Measurements from ENCODE around the gene CPNE8.

CPNE8 gene

GRCh38 chr12:38905480-38906351 is at the start of gene CPNE8:
CPNE8 (minus strand) TSS chr12:38905591; CDS start chr12:38905534, 57 bp downstream.
- FAIRE-seq: no peak

DNA sequence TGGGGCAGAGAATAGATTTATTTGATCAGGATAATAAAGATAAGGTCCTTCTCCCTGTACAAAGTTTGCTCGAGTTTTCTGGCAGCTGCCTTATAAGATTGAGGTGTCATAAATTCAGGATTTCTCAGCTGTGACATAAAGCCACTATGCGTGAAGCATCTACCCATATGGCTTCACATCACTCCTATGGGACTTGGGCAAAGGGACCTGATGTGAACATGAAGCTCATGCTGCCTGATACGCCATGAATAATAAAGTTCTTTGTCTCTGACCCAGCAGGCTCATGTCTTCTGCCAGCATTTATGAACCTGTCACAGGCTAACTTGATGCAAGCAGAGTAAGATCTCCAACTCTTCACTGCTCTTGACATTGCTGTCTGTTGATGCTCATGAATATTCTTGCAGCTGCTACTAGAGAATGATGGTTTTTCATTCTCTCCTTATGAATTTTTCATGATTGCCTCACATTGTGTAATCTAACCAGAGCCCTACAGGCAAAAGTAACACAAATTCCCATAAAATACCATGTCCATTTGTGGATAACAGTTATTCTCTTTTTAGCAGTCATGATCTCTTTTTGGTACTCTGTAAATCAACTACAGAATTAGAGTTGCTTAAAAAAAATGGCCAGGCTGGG is 49.0 kb upstream of the CPNE8 start:
- FAIRE-seq: no peak

DNA sequence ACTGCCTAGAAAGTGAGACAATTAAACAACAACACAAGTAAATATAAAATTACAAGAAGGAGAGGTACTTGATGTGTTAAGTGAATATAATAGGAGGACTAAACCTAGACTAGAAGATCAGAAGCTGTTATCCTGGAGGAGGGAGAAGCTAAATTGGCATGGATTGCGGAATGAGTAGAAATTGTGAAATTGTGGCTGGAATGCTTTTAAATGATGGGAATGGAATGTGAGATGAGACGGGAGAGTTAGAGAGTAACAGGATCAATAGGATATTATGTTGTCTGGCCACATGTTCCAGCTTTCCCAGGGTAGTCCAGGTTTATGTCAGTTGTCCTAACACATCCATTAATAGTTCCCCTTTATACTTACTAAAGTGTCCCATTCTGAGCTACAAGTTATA is 44.0 kb upstream of the CPNE8 start:
- FAIRE-seq: no peak

DNA sequence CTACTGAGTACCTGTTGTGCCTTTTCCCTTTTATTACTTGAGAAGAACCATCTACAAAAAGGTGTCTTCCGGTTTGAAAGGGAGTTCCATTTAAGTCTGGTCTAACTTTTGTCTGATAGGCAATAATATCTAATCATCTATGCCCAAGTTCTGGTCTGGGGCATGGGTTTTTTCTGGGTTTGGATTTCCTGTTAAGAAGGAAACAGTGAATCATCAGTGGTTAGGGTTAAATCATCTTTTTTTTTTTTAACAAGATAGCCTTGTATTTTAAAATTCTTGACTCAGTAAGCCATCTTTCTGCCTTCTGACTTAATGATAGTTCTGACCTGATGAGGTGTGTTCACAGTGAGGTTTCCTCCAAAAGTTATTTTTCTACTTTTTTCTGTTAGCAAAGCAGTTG is 29.3 kb upstream of the CPNE8 start:
- no peak for FAIRE-seq

- no peak for FAIRE-seq
Observed at GRCh38 chr12:38934078-38934584, 28.7 kb upstream of the CPNE8 start.

DNA sequence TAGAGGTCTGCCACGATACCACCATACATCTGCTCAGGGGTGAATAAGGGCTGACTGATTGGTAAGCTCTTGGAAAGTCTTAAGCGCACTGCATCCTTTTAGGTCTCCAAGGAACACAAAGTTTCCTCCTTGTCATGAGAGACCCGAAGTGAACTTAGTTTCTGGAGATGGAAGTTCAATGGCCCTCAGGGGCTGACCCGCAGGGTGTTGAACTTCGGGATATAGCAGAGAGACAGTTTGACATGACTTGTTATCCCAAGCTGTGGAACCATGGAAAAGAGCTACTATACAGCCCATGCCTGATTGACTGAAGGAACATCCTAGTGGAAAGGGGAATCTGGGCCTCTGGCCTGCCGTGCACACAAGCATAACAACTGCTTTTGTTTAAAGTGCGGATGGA is 26.9 kb upstream of the CPNE8 start:
- FAIRE-seq: no peak

DNA sequence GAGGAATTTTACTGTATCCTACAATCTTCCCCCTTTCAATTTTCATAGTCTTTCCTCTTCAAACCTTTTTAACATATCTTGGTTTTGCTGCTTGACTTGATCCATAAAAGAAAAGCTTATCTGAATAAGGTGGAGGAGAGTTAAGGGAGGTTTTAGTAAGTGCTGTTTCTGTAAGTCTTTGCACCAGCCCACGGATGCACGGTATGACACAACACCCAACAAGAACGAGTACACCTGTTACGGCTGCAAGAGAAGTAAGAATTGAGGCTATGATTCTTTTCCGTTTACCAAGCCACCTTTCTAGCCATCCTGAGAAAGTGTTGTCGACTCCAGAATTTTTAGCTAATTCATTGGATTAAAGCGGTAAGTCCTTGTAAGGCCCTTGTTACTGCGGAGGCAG is 26.1 kb upstream of the CPNE8 start:
- no peak for FAIRE-seq

- FAIRE-seq: no peak
Observed at GRCh38 chr12:38930990-38931389, 25.6 kb upstream of the CPNE8 start.

GRCh38 chr12:38926501-38926900 is 21.1 kb upstream of the CPNE8 start:
- no peak for FAIRE-seq

GRCh38 chr12:38921025-38921677 is 15.8 kb upstream of the CPNE8 start:
- no peak for FAIRE-seq

- FAIRE-seq: no peak
Observed at GRCh38 chr12:38919191-38919590, 13.8 kb upstream of the CPNE8 start.

GRCh38 chr12:38915429-38916182 is 10.2 kb upstream of the CPNE8 start:
- FAIRE-seq: no peak

DNA sequence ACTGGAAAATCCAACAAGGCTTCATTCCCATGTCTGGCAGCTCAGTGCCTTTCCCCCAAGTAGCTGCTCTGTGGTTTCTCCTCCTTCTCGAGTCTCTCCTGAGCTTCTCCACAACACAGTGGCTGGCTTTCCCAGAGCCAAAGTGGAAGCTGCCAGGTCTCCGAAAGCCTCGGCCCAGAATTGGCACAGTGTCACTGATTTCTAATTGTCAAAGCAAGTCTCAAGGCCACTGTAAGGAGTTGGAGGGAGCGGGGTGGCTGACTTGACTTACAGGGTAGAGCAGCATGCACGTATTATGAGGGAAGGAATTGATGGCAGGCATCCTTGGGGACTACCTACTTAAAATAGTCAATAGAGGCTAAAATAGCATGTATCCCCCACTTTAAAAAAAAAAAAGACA is 6.7 kb upstream of the CPNE8 start:
- no peak for FAIRE-seq

- no peak for FAIRE-seq
Observed at GRCh38 chr12:38911611-38912010, 6.2 kb upstream of the CPNE8 start.

DNA sequence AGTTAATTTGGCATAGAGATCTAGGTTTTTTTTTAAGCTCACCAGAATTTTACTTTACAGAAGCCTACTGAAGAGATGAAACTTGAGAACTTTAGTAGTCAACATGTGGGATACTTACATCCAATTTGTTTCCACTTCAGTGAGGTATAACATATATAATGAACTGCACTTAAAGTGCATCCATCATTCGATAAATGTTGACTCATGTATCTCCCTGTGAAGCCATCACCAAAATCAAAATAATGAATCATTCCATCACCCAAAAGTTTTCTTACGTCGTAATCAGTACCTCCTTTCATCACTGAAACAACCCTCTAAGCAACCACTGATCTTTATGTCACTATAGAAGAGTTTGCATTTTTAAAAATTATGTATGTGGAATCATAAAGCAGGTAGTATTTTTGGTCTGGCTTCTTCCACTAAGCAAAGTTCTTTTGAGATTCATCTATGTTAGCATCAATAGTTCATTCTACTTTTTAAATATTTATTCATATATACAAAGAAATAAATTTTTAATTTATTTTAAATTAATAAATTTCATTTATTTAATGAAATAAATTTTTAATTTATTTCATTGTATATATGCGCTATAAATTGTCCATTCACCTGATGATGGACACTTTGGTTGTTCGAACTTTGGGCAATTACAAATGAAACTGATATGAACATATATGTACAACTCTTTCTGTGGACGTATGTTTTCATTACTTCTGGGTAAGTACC is 2.0 kb upstream of the CPNE8 start:
- no peak for FAIRE-seq

- FAIRE-seq: no peak
Observed at GRCh38 chr12:38906482-38907200, 1.2 kb upstream of the CPNE8 start.

- no peak for FAIRE-seq
Observed at GRCh38 chr12:38904537-38905479, 583 bp downstream of the CPNE8 start.

- no peak for FAIRE-seq
Observed at GRCh38 chr12:38903596-38903995, 1.8 kb downstream of the CPNE8 start.

DNA sequence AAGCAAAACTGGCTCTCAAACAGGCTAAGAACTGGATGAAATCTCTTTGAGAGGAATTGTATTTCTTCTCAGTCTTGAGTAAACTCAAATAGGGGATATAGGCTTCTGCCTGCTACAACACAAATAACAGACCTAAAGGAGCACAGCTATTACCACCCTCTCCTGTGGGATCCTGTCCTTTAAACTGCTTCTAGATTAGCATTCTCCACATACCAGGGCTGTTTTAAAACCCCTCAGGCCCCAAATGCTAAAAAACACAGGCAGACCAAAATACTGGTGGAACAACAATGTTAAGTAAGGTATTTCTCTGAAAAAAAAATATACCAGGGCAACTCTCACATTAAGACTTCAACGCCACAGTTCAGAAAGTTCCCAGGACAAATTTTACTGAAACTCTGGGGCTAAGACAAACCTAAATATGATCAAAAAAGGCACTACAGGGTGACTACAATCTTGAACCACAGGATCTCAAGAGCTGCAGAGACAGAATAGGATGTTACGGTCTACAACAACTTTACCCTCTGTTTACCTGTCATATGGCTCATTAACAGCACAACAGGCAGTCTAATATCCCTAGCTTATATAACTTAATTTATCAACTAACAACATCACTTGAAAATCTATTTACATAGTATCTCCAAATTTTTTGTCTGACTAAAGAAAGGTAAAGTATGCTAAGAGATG is 7.2 kb downstream of the CPNE8 start:
- no peak for FAIRE-seq

- no peak for FAIRE-seq
Observed at GRCh38 chr12:38895446-38895845, 9.9 kb downstream of the CPNE8 start.

Measured in TTC549 (cell line).